SIG-M5 treated with dmso at 0.1 percent for 504 hours (cell line): ENCODE data around the gene SIMC1.
"Not testable (repeated sequence)": the region's sequence is repeated elsewhere in the genome, so short reads cannot be mapped to it uniquely, and the experiment has no call there.

Source experiments
- DNase-seq: peaks from one replicate; lab custom pipeline; 2025; ENCODE audit not compliant: unreplicated experiment; lab: John Stamatoyannopoulos, UW

SIMC1 gene

DNA sequence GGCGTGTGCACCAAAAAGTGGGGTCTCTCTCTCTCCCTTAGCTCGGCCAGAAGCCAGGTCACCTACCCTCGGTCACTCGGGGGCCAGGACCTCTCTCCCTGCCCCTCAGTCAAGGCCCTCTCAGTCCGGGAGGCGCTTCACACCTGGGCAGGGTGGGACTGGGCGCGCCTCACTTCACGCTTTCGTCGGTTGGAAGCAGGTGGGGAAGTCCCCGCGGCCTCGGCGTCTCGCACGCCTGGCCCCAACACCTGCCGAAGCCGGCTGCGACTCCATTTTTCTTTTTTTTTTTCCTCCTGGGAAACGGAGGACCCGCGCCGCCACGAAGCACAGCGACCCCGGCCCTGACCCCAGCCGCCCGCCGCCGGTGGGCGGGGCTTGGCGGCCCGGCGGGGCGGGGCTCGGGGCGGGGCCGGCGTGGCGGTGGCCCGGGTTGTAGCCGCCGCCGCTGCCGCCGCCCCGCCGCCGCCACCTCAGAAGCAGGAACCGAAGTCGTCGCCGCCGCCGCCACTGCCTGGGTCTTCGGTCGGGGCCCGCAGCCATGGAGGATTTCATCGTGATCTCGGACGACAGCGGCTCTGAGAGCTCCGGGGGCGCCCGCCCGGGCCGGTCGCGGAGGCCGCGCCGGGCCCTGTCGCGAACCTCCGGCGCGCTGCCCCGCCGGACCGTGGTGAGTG is at the start of gene SIMC1:
SIMC1 (plus strand) TSS at position 454 of the 674 bp plus-strand sequence; CDS start at position 539, 85 bp downstream.
- not testable (repeated sequence) for DNase-seq

DNA sequence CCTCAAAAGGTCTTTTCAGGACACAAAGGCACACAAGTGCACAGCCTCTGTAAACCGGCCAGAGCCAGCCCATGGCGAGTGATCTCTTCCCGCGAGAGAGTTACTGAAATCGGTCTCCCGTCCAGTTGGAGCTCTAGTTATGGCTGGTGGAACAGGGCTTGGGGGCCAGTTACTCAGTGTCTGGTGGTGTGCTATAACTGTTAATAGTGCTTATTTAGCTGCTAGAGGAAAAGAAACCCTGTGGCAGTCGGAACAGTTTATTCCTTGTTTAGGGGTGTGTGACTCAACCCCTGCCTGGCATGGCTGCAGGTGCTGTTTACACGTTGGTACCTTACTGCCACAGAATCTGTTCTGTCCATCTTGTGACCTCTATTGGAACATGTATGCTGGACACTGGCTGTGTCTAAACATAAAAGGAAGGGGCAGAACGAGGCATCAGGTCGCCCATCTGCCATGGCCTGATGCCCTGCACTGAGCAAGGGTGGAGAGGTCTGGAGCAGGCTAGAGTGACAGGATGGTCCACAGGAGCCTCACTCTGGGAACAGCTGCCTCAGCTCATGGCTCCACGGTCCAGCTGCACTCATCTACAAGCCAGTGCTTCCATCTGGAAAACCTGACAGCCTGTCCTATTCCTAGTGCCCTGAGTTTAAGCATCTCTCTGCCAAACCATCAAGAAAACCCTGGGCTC is 49.6 kb upstream of the SIMC1 start:
- DNase-seq, result no peak

DNA sequence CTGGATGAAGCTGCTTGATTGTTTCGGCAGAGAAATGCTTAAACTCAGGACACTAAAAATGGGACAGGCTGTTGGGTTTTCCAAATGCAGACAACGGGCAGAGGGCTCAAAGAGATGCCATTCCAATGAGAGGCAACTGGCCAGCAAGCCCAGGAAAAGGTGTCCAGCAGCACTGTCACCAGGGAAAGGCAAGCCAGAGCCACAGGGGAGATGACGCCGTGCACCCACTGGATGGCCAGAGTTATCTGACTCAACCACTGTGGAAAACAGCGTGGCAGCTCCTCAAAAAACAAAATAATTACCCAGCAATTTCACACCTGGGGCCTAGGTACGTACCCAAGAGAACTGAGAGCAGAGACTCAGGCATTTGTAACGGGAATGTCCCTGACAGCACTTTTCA is 48.4 kb upstream of the SIMC1 start:
- DNase-seq, result no peak

DNA sequence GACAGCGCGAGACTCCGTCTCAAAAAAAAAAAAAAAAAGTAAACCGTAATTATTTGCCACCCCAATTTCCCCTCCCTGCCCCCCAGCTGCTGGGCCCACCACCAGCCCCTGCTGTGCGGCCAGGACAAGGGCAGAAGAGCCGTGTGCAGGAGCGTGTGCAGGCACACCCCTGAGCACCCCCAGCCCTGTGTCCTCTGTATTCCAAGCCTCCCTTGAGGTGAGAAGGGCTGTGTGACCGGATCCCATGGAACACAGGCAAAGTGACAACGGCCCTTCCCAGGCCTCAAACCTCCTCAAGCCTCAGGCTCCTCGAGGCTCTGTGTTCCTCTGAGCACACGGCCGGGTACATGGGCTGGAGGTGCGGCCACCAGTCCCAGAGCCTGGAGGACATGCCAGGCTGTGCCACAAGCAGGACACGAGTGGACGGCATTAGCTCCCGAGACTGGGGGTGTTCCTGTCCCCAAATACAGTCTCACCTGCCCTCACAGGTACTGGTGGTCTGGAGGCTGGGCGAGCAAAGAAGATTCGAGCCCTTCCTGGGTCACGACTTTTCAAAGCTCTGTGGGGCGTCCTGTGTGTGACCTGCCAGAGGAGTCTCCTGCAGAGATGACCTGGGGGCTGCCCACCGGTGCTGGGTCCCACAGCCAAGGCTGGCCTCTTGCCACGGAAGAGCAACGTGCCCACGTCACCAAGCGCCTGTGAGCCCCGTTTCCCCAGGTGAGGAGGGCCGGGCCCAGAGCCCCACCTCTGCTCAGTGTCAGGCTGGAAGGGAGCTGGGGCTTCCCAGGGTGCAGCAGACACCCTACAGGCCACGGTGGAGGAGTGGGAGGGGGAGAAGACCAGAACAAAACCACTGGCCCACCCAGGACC is 47.1 kb upstream of the SIMC1 start:
- DNase-seq, result no peak

DNA sequence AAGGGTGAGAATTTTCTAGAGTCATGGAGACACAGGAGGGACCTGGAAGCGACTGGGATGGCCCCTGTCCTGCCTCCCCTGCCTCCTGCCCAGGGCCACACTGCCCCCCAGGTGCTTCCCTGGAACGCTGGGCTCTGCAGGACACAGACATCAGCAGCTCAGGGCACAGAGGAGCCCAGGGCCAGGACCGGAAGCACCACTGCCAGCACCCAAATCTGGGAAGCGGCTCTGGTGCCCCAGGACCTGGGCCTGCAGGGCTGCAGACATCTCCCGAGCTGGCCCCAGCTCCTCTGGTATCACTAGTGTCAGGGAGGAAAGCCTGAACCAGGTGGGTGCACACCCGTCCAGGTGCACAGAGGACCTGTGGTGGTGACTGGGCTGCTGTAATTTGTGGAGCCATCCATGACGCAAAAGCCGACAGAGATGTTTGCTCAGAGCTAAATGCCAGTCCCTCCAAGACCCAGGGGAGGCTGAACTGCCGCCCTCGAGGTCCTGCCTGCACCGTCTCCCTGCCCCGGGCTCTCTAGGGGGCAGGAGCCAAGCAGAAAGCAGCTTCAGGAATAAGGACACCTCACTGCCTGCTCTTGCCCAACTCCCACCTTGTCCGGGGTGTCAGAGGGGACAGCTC is 46.0 kb upstream of the SIMC1 start:
- no peak for DNase-seq

DNA sequence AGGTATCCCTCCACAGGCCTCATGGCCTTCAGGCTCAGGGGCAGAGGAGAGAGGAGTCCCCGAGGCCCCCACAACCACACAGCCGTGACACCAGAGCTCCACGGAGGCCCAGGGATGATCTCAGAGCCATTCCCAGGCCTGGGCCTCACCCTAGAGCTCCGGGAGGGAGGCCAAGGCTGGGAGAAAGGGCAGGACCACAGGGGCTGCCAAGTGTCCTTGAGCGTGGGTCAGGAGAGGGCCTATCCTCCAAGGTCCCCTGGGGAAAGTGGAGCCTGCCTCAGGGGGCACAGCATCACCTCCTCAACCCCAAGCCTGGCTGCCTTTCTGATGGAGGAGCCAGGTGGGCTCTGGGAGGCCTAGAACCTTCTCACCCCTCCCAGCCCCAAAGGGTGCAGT is 45.5 kb upstream of the SIMC1 start:
- DNase-seq, result not testable (repeated sequence)

DNA sequence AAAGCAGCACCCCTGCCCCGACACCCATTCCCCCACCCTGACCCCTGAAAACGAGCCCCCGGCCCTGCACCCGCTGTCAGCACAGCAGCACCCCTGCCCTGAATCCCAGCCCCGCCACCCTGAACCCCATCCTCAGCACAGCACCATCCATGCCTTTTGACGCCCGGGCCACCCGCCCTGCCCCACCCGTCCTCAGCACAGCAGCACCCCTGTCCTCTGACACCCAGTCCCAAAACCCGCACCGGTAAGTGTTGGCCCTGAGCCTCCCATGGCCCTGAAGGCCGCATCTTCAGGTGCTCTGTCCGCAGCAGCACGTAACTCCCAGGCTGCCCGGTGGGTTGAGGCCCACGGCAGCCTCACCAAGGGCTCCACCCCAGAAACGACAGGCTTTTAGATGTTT is 44.6 kb upstream of the SIMC1 start:
- not testable (repeated sequence) for DNase-seq

DNA sequence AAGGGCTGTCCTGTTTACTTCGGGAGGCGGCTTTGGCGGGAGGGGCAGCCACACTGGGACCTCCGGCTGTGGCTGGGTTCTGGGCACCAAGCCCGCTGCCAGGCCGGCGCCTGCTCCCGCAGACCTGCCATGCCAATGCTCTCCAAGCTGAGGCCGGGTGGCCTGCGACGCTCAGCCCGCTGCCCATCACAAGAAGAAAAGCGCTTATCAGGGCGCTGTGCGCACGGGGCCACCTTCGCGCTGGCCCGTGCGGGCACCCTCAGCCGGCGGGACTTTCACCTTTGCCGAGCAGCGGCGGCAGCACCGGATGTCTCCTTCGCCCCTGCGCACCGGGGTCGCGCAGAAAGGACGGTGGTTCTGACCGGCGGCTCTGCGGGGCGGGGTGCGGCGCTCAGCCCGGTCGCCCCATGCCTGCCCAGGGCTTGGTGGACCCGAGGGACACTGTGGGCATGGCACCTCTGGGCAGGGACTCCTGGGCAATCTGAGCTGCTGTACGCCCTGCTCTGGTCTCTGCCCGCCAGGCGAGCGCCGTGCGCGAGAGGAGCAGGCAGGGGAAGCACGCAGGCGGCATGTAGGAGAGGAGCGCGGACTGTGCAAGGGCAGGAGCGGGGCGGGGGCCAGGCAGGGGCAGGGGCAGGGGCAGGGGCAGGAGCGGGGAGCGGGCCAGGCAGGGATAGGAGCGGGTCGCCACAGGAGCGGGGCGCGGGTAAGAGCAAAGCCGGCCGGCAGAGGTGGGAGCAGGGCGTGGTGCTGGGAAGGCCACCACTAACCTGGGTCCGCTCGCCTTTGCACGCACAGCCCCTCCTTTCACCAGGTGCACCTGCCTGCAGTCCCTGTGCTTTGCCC is 43.8 kb upstream of the SIMC1 start:
- DNase-seq, result not testable (repeated sequence)

DNA sequence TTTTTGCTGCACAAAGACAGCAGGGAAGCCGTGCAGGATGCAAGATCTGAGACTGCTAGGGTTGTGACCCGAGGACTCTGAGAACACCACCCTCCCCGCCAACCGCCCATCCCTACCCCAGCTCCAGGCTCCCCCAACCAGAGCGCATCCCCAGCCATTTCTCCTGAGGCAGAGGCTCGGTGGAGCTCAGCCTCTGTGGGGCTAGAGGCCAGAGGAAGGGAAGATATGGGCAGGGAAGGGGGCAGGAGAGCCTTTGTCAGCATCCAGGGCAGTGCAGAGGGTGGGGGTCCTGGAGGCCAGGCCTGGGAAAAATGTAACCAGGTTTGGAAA is 43.2 kb upstream of the SIMC1 start:
- not testable (repeated sequence) for DNase-seq

DNA sequence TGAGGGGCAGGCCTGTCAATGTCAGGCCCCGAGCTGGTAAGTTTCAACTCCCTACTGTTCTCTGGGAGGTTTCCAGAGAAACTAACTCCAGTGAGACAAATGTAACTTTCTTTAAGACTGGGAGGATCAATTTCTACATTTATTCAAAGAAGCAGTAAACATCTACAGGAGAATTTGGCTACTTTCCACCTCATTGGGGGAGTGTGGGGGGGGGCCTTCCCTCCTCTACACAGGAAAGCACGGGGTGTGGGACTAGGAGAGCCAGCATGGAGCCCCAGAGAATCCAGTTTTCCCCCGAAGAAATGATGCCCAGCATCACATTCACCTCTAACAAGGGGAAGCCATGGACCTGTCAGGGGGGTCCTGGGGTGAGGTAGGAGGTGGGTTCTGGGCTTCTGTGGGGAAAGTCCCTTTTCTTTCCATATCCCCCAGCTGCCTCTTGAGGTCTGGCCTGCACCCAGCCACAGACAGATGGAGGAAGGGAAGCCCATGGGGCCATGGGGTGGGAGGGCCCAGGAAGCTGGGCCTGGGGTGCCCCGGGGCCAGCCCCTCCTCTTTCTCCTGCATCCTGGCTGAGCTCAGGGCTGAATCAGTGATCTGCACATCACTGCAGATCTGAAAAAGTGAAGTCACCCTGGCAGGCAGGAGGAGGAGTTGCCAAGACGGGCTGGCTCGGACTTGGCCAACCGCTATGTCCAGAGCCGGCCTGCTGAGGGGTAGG is 42.6 kb upstream of the SIMC1 start:
- DNase-seq, result not testable (repeated sequence)

DNA sequence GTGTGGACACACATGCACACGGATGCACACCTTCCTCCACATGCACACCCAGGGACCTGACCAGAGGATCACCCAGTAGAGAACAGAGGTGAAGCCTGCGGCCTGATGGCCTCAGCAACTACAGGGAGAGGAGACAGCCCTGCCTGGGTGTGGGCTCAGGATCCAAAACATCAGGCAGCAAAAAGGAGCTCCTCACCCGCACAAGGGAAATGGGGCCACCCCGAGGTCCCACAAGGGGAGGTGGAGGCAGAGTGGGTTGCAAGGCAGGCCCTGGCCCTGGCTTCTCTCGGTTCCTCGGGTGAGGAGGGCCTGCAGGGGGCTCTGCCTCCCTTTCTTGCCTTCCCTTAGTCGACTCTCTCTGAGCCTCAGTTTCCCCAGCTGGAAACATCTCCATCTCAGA is 41.4 kb upstream of the SIMC1 start:
- DNase-seq, result not testable (repeated sequence)

DNA sequence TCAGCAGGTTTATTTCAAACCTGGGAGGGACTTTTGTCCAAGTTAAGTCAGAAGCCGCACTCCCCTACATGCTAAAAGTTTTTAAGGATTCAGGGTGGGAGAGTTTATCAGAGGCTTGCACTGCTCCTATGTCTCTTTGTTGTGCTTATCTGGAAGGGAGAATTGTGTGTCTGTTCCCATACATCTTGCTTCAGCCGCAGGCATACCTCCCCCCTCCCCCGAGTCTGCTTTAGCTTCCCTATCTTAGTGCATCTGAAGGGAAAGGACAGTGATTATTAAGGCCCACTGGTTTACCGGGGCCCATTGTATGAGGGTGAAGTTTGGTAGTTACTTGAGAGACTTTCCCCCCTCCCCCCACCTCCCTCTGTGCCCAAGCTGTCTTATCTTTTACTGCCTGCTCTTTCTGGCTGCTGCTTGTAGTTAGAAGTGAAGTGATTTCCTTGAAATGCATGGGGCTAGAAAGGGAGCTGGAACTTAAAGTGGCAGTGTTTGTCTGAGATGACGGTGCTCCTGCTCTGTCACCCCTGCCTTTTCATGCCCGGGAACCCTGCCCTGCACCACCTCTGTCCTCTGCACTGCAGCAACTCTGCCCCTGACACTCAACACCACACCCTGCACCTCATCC is 40.9 kb upstream of the SIMC1 start:
- not testable (repeated sequence) for DNase-seq

DNA sequence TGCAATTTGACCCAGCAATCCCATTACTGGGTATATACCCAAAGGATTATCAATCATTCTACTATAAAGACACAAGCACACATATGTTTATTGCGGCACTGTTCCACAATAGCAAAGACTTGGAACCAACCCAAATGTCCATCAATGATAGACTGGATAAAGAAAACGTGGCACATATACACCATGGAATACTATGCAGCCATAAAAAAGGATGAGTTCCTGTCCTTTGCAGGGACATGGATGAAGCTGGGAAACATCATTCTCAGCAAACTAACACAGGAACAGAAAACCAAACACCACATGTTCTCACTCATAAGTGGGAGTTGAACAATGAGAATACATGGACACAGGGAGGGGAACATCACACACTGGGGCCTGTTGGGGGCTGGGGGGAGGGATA is 39.9 kb upstream of the SIMC1 start:
- not testable (repeated sequence) for DNase-seq

DNA sequence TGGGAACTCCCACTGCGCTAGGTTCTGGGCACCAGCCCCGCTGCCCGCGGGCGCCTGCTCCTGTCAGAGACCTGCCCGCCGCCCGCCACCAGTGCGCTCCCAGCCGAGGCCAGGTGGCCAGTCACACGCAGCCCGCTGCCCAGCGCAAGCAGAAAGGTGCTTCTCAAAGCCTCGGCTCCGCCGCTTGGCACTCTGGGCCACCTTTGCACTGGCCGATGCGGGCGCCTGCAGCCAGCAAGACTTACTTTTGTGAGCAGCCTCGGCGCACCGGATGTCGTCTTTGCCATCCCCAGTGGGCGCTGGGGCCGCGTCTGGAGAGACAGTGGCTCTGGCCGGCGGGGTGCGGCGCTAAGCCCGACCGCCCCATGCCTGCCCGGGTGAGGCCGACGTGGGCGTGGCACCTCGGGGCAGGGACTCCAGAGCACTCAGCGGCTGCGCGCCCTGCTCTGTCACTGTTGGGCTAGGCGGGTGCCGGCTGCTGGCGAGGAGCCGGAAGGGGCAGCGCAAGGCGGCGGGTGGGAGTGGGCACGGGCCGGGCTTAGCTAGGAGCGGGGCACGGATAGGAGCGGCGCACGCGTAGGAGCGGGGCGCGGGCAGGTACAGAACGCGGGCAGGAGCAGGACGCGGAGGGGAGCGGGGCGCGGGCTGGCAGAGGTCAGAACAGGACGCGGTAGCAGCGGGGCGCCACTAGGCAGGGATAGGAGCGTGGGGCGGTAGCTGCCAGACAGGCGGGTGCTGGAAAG is 39.1 kb upstream of the SIMC1 start:
- DNase-seq, result not testable (repeated sequence)

DNA sequence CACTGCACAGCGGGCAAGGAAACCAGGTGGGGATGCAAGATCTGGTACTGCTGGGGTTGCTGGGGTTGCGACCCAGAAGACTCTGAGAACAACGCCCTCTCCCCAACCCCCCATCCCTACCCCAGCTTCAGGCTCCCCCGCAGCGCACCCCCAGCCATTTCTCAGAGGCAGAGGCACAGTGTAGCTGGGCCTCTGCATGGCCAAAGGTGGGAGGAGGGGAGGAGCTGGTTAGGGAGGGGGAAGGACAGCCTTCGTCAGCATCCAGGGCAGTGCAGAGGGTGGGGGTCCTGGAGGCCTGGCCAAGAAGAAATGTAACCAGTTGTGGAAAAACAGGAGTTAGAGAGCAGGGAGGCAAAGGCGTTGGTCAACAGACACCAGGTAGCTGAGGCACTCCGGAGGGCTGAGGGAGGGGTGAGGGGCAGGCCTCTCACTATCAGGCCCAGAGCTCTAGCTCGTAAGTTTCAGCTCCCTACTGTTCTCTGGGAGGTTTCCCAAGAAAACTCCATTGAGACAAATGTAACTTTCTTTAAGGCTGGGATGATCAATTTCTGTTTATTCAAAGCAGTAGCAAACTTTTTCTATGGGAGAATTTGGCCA is 38.3 kb upstream of the SIMC1 start:
- not testable (repeated sequence) for DNase-seq

DNA sequence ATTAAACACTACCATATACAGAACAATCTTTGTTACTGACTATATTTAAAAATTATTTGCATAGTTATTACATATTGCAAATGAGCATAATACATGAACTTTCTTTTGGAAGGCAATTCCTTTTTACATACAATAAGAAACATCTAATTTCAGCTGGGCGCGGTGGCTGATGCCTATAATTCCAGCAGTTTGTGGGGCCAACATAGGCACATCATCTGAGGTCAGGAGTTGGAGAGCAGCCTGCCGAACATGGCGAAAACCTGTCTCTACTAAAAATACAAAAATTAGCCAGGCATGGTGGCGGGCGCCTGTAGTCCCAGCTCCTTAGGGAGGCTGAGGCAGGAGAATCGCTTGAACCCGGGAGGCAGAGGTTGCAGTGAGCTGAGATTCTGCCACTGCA is 36.4 kb upstream of the SIMC1 start:
- no peak for DNase-seq

DNA sequence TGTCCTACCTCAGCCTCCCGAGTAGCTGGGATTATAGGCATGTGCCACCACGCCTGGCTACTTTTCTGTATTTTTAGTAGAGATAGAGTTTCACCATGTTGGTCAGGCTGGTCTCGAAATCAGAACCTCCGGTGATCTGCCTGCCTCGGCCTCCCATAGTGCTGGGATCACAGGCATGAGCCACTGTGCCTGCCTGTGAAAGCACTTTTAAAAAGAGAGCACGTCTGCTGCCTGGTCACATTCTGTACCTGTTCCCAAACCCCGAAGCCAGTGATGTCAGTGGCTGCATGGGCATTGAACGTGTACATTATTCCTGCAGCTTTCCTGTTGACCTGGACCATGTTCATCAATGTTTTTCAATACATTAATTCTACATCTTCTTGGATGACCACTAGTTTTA is 35.1 kb upstream of the SIMC1 start:
- DNase-seq, result no peak

DNA sequence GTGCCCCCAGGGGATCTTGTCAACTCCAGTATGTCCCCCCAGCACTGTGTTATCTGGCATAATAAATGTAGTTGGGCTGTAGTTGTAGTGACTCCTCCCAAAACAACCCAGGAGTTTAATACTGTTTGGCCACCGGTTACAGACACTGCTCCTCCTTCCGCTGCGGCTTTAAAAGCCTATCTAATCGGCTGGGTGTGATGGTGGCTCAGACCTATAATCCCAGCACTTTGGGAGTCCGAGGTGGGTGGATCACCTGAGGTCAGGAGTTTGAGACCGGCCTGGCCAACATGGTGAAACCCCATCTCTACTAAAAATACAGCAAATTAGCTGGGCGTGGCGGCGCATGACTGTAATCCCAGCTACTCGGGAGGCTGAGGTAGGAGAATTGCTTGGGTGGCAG is 34.7 kb upstream of the SIMC1 start:
- DNase-seq, result not testable (repeated sequence)
